Activated CD4-positive, alpha-beta T cell treated with anti-CD3 and anti-CD28 coated beads, Interleukin-2, amount 50 U/mL, for 24 hours (primary cell): ENCODE results near the gene AFF1.
"Not testable (repeated sequence)": the region's sequence is repeated elsewhere in the genome, so short reads cannot be mapped to it uniquely, and the experiment has no call there.

Experiments
- DNase-seq, 2 donors: peaks; one replicate each; pipeline ENCODE4 v3.0.0-alpha.2; 2020; ENCODE audit warnings: low read depth in 1 of 2, low spot score in 1 of 2

Gene AFF1

DNA sequence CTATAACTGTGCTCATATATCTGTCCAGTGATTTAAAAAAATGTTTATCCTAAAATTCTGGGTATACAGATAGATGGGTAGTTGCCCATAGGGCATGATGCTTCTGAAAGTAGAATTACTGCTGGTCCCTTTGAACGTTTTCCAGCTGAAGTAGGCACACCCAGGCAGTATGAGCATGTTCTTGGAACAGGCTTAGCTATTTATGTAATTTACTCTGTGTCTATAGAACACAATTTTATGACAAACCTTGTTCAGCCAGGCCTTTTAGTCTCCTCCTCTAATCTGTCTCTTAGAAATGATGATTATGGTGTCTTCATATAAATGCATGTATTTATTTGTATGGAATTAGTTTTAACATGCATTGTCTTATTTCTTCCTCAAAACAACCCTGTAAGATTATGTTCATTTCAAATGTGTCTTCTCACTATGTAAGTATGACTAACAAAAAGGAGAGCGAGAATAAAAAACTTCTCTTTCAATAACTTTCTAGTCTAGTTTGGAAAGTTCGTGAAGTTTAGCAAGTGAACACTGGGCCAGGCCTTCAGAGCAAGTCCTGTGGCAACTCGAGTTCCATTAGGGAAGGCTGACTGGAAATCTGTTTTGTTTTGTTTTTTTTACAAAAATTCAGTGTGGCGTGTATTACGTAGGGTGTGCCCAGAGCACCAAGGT is 142.0 kb downstream of the AFF1 start:
- no peak for DNase-seq

DNA sequence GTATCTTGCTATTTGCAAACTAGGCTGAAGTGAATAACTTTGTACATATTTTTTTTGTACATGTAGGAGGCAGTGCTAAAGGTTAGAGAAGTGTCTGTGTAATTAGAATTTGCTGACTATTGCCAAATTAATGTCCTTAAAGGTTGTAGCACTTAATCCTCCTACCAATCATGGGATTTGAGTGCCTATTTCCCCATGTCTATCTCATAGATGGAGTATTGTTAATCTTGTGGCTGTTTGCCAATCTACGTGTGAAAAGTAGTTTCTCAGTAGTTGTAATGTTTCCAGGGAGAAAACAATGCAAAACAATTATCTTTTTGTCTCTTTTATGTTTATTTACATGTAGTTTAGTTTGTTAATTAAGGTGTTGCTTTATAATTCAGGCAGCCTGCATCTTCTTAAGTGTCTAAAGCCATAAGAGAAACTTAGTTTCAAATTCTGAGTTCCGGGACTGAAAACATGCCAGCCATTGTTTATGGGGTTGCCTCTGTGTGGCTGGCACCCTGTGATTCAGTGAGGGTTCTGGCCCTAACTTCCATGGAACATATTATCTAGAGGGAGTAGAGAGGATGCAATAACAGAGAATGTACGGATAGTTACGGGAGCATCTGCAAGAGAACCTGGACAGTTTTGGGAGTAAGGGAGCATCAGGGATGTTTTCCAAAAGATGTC is 143.2 kb downstream of the AFF1 start:
- DNase-seq: no peak

DNA sequence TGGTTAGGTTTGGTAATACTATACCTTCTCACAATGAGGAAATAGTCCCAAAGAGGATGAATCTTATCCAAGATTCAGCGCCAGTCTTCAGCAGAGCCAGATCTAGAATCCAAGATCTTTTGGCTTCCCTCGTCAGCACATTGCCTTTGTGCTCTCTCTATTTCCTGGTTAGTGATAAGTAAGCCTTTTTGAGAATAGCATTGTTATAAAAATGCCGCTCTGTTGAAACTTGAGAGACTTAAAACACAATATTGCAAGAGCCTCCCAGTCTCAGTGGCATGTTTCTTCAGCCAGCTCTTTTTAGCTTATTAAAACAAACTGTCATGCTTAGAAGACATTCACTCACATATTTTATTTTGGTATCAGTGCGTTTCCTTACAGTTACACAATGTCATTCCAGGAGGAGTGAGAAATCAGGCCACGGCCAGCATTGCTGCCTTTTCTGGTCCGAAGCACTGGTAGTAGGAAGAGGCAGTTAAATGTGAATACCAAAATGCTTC is 144.2 kb downstream of the AFF1 start:
- DNase-seq: no peak

DNA sequence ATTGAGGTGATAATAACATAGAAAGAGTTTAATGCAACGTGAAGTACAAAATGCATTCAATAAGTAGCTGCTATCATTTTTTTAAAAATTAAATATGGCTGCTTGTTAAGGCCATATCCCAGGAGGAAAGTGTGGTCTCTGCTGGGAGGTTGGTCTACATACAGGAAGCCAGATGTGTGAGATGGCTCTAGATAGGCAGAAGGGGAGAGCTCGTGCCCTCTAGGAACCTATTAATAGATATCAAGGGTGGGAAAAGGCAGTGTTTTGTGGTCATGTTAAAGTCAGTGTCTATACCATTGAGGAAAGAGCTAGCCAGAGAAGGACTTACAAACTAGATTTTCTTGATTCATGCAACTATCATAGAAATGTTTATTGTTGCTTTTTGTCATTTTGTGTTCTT is 145.2 kb downstream of the AFF1 start:
- no peak for DNase-seq

DNA sequence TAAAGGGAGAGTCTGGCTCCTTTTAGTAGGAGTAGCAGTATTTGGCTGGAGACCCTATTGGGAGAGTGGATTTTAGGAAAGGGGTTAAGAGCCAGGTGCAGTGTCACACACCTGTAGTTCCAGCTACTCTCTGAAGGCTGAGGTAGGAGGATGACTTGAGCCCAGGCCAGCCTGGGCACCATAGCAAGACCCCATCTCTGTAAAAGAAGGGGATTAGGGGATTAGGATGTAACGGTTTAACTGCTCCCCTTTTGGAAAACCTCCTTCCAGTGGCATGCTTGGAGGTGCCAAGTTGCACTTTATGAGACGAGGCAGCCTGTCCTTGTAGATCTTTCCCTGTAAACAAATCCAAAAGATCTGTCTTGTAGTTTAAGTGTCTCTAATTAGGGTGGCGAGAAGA is 145.7 kb downstream of the AFF1 start:
- no peak for DNase-seq

DNA sequence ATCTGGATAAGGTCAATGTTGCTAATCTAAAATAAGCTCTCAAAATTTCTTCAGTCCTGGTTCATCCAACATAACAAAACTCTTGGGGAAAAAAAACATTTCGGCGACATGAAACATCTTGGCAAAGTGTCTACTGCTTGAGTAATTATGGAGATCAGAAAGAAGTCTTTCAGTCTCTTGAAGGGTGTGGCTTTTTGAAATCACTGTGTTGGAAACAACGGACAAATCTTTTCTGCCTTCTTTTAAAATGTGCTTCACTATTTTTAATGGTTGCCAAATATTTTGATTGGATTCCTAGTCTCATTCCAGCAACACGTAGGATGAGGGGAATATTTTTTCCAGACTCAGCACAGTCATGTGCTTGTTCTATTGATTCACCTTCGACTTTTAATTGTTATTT is 147.0 kb downstream of the AFF1 start:
- DNase-seq: no peak

DNA sequence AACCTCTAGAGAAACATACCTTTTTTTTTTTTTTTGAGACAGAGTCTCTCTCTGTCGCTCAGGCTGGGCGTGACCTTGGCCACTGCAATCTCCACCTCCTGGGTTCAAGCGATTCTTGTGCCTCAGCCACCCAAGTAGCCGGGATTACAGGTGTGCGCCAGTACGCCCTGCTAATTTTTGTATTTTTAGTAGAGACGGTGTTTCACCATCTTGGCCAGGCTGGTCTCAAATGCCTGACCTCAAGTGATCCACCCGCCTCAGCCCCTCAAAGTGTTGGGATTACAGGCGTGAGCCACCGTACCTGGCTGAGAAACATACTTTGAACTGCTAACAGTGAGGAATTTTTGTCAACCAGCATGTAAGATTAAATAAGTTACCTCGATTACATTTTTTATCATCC is 150.9 kb downstream of the AFF1 start:
- DNase-seq: not testable (repeated sequence)

DNA sequence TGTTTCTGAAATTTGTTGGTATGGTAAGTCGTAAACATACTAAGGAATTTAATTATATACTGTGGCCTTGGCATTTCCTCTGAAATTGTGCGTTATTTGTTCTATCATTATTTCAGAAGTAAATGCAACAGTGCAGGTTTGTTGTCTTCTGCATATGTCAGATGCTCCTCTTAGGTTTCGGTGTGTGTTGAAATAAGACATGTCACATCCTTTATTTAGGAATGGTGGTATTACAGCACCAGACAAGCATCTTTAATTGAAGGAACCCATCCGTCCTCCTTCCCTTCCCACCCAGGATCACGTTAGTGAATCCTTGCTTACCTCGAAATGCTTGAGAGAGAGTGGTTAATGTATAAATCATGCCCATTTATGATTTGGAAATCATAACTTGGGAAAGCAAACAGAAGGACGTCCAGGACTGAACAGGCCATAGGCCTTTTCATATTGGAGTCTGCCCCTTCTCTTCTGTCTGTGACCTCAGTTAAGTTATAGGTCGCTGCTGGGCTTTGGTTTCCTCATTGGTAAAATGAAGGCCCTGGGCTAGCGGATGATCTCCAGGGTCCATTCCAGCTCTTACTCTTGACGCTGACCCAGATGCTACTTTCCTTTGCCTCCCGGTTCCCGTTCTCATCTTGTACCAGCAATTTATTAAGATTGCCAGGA is 151.5 kb downstream of the AFF1 start:
- DNase-seq: no peak

DNA sequence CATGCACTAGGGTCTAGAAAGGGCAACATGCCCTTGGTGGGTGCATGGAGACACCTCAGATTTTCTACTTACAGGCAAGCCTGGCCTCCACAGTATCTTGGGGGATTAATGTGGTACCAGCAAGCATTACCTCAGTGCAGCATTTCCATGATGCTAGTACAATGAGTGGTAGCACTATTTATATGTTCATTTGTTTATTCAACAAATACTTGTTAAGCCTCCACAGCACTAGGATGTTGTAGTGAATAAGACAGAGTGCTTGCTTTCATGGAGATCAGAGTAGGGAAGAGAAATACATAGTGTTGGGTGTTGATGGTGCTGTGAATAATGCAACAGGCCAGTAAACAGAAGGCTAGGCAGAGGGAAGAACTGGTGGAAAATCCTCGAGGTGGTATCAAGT is 152.2 kb downstream of the AFF1 start:
- DNase-seq: no peak

DNA sequence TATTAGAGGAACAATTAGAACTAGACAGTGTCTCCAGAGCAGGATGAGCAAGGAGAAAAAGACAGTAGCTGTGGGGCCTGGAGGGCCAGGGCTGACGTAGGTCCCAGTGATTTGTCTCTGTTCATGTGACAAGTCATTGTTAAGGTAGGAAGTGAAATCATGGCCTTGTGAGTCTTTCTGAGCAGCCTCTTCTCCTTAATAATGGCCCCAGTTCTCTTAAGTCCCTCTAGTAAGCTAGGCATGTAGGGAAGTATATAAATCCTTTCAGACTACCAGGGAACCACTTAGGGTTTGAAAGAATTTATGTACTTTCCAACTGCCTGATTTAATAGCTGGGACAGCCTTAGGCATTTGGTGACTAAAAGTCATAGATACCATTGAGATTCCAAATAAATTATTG is 152.6 kb downstream of the AFF1 start:
- no peak for DNase-seq

DNA sequence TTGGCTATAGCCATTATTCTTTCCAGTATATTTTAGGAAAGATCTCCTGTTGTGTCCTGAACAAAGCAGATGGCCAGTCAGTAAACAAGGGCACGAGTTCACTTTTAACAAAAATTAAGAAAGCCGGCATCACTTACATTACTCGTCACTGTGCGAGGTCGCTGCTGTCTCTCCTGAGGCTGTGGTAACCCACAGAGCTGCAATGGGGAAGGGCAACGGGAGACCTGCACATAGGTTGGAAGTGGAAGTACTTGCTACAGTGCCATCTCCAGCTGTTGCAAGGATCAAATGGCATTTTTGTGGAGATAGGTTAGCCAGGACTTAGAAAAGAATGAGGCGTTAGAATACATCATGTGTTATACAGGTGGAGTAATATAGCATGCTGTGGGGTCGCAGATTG is 153.4 kb downstream of the AFF1 start:
- DNase-seq: no peak

DNA sequence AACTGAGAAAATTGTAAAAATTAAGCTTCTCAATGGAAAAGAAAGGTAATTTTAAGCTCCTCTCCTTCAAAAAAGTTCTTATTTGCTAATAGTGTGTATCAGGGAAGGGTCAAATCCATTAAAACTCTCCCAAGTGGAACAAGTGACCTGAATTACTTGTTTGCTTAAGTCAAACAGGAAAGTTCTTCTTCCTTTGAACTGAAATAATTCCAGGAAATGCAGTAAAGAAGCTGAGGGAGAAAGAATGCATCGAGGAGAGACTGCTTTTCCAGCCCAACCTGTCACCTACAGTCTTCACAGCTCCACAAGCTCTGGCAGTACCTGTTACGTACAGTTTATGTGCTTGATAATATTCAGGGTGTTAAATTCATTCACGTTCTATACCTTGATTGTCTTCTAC is 154.6 kb downstream of the AFF1 start:
- DNase-seq: no peak

DNA sequence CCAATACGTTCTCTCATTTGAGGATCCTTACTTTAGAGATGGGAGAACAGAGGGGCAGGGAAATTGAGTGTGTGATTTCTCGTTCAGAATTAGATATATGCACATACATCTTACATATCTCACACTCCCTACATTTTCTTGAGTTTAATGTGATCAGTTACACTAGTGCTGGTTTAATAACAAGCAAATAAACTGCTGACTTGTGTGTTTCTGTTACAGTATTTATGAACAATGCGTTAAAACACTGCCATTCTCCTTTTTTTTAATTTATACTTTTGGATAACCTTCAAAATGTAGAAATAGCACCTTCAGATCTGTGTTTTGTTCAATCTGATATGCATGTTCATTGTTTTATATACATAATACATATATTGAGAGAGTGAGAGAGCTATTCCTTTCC is 155.5 kb downstream of the AFF1 start:
- no peak for DNase-seq

DNA sequence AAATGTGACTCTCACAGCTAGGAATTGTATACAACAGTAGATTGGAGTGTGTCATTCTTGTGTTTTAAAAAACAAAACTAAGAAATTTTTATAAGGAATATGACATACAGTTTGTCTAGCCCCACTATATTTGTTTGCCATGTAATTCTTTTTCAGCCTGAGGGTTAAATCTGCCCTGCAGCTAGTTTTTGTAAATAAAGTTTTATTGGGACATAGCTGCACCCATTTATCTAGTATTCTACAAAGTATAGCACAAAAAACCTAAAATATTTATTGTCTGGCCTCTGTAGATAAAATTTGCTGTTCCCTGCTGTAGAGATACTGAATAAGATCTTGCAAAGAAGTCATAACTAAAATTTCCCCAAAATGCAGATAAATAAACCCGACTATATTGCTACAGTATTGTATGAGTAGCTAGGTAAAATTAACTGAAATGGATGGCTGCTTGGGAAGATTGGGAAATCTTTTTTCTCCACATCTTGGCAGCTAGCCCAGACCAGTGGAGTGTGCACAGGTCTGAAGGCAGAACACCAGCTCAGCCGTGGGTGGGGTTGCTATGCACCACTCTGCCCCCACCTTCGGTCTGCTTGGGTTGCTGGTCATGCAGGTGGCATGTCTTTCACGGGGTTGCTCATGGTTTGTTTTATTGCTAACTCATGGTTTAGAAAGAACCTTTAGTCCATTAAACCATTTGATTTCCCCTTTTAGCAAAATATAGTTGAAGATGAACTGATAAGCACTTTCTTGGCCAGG is 157.8 kb downstream of the AFF1 start:
- no peak for DNase-seq

DNA sequence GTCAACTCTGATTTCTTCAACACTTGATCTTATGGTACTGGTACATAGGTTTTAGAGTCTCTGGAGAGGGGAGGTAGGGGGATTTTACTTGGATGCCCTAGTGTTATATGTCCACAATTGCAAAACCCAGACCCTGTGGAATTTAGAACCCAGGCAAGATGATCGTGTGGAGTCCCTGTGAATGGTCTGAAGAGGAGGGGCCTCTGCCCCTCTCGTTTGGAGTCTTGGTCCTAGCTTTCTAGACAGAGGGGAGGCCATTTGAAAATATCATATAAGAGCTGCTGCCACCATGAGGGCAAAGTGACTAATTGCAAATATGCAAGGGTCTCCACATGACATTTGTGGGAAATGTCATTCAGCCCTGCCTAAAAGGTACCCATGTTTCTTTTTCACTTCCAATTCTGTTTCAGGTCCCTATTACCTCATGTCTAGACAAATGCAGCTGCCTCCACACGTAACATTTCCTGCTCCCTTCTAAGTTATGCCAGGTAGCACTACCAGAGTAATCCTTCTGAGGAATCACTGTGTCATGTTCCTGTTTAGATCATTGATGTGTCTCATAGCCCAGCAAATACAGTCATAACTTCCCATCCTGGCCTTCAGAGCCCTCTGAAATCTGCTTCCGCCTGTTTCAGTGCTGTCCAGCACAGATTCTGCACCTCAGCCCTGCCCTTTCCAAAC is 158.8 kb downstream of the AFF1 start:
- DNase-seq: peak in 1 of 2 donors; percentile 40

DNA sequence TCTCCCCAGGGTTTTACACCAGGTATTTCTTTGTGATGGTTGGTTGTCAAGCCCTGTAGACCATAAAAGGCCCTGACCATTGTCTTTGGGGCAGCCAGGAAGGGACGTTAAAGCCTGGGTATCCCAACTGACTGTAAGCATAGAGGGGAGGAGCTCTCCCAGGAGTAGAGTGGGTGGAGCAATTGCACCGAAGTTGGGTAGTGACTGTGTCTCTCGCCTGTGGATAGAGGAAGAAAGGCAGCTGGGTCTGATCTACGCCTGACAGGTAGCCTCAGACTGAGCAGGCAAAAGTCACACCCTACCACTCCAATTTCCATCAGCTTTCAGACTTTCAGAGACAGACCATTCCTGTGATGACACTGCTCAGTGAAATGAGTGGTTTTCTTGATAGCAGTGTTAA is 162.3 kb downstream of the AFF1 start:
- DNase-seq: no peak

DNA sequence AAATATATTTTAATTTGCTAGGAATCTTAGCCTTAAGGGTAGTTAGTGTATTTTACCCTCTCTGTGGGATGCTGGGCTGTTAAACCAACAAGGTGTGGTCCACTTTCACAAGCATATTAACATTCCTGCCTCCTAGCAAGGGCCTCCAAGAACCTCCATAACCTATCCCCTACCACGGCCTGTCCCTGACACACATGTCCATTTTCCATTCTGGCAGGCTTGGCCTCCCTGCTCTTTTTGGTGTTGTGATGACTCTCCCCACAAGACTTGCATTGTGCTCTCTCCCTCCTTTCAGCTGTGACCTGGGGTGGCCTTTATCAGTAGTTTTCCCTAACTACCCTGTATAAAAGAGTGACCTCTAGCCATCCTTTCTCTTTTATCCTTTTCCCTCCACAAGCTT is 165.4 kb downstream of the AFF1 start:
- no peak for DNase-seq

DNA sequence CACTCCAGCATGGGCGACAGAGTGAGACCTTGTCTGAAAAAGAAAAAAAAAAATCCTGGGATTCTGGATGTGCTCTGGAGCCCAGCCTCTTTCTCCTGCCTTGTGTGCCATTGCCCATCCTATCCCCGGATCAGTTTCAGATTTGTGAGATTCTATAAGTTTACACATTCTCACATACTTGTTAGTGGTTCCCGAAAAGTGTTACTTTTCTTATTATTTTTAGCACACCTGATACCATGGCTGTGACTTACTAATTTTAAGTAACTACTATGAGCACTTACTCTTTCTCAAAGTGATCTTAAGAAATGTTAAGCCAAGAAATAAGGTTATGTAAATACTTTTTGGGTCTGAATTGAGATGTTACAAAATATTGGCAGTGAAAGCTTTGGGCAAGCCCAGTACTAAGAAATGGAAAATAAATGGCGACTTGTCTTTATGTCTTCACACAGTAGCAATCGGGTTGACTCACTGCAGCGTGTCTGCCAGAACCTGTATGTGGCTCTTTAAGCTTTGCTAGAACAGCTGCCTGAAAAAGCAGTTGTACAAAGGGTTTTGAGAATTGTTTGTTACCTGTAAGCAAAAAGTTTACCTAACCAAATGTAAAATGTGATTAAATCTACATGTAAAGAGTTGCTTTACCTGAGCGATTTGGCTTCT is 166.9 kb downstream of the AFF1 start:
- no peak for DNase-seq

DNA sequence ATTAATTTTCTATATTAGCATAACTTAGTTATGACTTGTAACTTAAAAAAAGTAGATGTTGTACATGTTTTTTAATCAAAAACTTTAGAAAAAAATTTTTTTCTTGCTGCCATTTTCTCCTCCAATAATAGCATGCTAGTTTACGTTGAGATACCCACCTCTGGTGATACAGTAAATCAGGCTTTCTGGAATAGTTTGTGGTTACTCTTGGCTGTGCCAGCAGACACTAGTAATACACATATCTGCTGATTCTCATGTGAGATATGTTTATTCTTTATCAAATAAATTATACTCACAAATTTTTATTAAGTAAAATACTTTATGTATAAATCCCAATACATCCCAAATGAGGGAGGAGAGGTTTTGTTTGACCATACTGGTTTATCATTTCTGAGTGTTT is 168.3 kb downstream of the AFF1 start:
- DNase-seq: no peak

DNA sequence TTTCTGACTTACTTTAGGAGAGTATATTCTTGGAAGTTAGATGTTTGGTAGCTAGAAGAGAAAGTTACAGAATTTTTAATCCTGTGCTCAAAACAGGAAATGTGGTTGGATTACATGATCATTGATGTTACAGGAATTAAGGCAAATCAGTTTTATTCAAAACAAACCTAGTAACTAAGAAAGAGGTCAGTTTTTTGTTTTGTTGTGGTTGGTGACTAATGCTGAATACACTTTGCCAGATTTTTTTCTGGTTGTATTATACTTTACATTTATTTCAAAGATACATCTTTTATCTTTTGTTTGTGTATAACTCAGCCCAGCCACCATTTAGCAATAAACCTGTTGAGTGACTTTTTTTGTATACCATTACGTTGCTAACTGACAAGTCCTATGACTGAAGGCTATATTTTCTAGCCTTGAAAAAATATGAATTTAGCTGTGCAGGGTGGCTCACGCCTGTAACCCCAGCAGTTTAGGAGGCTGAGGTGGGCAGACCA is 168.9 kb downstream of the AFF1 start:
- peak in 1 of 2 donors; percentile 11 for DNase-seq
